ENCODE results near the gene BUD31.
"Not testable (repeated sequence)": the region's sequence is repeated elsewhere in the genome, so short reads cannot be mapped to it uniquely, and the experiment has no call there.

The BUD31 gene

GRCh38 chr7:99399597-99399996 is 9.2 kb upstream of the BUD31 start:
- no peak for DNase-seq

DNA sequence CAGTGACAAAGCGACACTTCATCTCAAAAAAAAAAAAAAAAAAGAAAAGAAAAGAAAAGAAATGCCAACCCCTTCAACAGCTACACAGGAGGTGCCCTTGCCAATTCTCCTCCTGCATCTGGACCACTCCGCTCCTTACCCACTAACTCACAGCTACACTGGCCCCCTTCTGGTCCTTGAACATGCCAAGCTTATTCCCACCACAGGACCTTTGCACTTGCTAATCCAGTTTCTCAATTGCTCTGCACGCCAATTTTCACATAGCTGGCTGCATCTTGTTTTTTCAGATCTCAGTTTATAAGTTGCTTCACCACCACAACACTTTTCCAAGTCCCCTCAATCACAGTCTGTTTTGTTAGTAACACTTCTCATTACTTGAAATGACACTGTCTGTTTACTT is 5.9 kb upstream of the BUD31 start:
- DNase-seq, result no peak

DNA sequence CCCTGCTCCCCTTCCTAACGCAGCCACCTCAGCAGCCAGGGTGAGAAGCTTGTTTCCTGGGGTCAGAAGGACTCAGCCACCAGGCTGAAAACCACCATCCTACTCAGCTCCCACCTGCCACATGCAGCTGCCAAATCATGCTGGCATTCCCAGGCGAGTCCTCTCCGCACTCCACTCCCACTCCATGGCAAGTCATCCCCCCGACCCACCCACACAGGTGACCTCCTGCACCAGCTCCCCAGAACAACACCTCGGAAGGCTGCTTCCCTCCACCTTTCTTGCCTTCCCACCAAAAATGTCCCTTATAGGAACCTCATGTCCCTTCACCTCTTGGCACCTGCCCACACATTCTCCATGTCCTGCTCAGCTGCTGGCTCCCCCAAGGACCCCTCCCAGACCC is 5.0 kb upstream of the BUD31 start:
- no peak for DNase-seq

DNA sequence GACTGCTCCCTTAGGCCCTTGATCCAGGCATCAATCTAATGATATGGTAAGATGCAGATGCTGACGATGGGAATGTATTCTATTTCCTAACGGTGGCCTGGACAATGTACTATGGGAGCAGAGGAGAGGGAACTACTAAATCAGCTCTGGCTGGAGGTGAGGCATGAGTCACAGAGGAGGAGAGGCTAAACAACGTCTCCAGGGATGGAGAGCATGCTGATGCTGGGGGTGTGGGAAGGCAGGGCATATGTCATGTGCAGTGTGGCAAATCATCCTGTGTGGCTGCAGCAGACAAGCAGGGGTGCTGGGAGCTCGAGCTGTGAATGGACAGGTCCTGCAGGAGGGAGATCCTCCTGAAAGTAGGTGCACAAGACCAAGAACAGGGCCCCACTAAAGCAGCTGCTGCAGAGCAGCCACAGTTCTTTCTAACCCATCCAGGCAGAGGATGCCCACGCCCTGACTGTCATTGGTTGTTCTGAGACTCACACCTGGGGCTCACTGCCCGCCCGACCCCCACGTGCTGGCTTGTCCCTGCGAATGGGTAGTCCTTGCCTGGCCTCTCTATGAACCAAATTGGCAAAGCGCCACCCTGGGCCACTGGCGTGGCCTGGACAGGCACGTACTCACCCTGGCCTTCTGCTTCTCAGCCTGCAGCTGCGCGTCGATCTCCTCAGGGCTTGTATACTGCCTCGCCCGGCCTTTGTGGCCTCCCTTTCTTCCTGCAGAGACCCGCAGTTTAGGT is 4.4 kb upstream of the BUD31 start:
- no peak for DNase-seq

- no peak for DNase-seq
These were observed 3.8 kb upstream of the BUD31 start for GRCh38 chr7:99404977-99405320.

- no peak for DNase-seq
These were observed 2.2 kb upstream of the BUD31 start for GRCh38 chr7:99406557-99406956.

GRCh38 chr7:99407872-99408378 is 844 bp upstream of the BUD31 start:
- DNase-seq, result no peak

- no peak for DNase-seq
These were observed 413 bp downstream of the BUD31 start for GRCh38 chr7:99409192-99409572.

- DNase-seq, result no peak
These were observed 1.0 kb downstream of the BUD31 start for GRCh38 chr7:99409806-99410205.

- no peak for DNase-seq
These were observed 1.9 kb downstream of the BUD31 start for GRCh38 chr7:99410635-99411034.

GRCh38 chr7:99415513-99416127 is 6.9 kb downstream of the BUD31 start:
- not testable (repeated sequence) for DNase-seq

DNA sequence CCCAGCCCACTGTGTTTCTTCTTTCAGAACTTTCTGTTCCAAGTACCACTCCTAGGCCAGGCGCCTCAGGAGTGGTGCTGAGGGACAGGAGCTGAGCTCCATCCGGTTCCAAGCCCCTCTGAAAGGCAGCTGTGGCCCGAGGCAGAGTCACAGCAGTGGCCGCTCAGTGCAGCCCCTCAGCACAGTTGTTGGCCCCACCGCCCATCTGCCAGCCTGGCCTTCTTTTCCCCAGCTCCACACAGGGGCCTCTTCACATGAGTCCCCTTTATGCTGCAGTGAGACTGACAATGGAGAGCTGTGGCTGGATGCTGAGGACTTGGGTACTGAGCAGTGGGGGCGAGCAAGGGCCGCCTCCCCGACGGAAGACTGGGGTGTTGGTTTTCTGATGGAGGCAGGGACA is 9.5 kb downstream of the BUD31 start:
- no peak for DNase-seq

DNA sequence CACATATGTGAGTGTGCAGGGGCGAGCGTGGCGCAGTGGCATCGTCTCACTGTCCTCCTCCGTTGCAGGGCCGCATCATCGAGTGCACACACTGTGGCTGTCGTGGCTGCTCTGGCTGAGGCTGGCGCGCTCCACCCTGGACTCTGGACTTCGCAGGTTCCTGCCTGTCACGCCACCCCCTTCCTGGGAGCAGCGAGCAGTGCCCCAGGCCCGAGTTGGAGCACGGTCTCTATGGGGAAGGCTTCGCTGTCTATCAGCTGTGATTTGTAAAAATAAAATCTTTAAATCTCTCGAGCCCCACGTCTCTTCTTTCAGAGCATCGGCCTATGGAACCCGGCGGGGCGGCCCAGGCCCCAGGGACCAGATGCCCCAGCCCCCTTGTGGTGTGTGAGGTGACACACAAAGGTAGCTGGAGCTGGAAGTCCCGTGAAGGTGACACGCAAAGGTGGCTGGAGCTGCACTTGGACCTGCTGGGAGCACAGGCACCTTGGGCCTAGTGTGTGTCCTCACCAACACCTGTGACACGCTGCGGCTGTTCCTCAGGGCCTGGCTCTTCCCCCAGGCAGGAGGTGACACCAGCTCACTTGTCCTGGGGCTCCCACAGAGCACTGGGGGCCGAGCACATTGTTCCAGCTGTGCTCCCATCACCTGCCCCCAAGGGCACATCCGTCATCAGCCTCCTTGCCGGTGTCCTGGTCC is 10.7 kb downstream of the BUD31 start:
- no peak for DNase-seq

GRCh38 chr7:99420213-99420612 is 11.4 kb downstream of the BUD31 start:
- DNase-seq, result no peak

- no peak for DNase-seq
These were observed 12.2 kb downstream of the BUD31 start for GRCh38 chr7:99420986-99421385.

- DNase-seq, result no peak
These were observed 13.4 kb downstream of the BUD31 start for GRCh38 chr7:99422186-99422585.

- no peak for DNase-seq
These were observed 13.9 kb downstream of the BUD31 start for GRCh38 chr7:99422625-99423024.

DNA sequence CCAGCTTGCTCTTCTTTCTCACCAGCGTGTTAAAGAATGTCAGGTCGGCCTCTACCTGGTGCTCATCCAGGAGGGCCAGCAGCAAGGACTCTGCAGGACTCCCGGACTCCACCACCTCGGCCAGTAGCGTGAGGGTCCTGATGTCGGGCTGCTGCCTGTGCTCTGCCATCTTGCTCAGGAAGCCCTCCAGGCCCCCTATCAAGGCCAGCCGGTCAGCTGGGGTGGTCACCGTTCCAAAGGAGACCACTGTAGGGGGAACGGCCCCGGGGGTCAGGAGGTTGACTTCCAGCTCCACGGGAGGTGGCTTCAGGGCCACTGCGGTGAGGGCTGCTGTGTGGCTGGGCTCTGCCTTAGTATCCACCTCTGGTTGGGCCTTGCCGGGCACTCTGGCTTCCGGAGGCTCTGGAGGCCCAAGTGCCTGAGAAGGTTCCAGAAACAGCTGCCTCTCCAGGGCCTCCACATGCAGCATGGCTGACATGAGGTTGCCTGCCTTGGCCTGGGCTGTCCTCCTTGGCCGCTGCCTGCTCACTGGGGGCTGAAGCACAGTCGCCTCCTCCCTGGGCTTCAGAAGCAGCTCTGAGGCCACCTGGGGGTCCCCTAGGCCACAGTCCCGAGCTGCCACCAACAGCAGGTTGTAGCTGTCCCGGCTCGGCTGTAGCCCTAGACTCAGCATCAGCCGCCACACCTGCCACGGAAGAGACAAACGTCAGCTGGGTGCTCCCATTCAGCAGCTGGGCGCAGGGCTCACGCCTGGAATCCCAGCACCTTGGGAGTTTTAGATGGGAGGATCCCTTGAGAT is 16.4 kb downstream of the BUD31 start:
- DNase-seq, result no peak

DNA sequence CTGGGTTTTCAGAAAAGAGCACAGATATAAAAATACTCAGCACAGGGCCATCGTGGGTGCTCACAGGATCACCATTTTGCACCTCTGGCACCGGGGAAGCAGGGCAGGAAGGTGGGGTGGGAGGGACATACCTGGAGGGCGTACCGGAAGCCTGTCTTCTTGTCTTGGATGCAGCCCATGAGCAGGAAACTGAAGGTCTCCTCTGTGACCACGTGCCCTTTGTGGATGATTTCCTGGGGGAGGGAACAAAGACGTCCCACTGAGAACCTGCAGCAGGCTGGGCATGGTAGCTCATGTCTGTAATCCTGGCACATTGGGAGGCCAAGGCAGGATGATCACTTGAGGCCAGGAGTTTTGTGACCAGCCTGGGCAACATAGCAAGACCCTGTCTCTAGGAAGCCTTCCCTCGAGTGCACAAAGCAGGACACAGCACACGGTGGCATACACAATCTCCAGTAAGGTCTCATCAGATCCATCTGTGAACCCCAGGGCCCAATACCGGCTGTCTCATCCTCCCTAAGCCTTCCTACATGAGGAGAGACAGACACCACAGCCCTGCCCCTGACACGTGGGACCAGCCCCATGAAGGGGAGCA is 20.3 kb downstream of the BUD31 start:
- no peak for DNase-seq

GRCh38 chr7:99429756-99430155 is 21.0 kb downstream of the BUD31 start:
- DNase-seq, result no peak

- DNase-seq, result not testable (repeated sequence)
These were observed 23.2 kb downstream of the BUD31 start for GRCh38 chr7:99431756-99432540.

DNA sequence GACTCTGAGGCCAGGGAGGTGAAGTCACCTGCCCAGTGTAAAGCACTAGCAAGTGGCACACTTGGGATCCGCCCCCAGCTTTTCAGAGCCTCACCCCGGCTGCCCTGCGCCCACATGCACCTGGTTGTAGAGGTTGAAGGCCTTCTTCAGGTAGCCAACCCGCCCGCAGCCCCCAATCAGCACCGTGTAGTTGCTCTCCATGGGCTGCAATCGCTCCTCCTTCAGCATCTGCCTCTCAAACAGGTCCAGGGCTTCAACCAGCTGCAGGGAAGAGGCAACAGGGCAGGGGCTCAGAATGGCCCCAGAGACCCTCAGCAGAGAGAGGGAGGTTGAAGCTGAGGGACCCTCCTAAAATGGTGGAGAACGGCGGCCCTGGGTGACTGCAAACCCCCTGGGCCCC is 24.4 kb downstream of the BUD31 start:
- DNase-seq, result no peak
